H9 (cell line): ENCODE results near the gene TRAK1. TPM values are rescaled to one million over a fixed set of nuclear protein-coding genes. Genes with fewer than 3 reads are reported as not detected.

ENCODE experiments used
- DNase-seq: peaks from one replicate; pipeline ENCODE4 v3.0.0-alpha.2; 2017
- H2AFZ ChIP-seq: one replicate; pipeline ENCODE4 v1.6.1; 2013; ENCODE audit warnings: mild to moderate bottlenecking, low read length, control low read depth, moderate library complexity
- H2AK5ac ChIP-seq: 2 replicates; pipeline ENCODE4 v1.6.1; 2013; ENCODE audit warnings: low read length, control low read depth, mixed read lengths; ENCODE audit not compliant: insufficient read length
- H2BK120ac ChIP-seq: one replicate; pipeline ENCODE4 v1.6.1; 2013; ENCODE audit warnings: low read depth, mild to moderate bottlenecking, low read length, control low read depth, inconsistent platforms; ENCODE audit not compliant: poor library complexity, severe bottlenecking
- H2BK12ac ChIP-seq: 2 replicates; pipeline ENCODE4 v1.6.1; 2013; ENCODE audit warnings: low read length, control low read depth, mixed read lengths, low read depth; ENCODE audit not compliant: insufficient read length
- H2BK15ac ChIP-seq: 2 replicates; pipeline ENCODE4 v1.6.1; 2013; ENCODE audit warnings: low read depth, low read length, control low read depth
- H2BK20ac ChIP-seq: one replicate; pipeline ENCODE4 v1.6.1; 2013; ENCODE audit warnings: low read depth, mild to moderate bottlenecking, low read length, control low read depth, inconsistent platforms; ENCODE audit not compliant: poor library complexity, severe bottlenecking
- H2BK5ac ChIP-seq: 2 replicates; pipeline ENCODE4 v1.6.1; 2013; ENCODE audit warnings: low read length, control low read depth, mixed read lengths; ENCODE audit not compliant: insufficient read length
- H3K14ac ChIP-seq: 2 replicates; pipeline ENCODE4 v1.6.1; 2013; ENCODE audit warnings: low read length, control low read depth; ENCODE audit not compliant: insufficient read depth
- H3K18ac ChIP-seq: 2 replicates; pipeline ENCODE4 v1.6.1; 2013; ENCODE audit warnings: low read depth, mild to moderate bottlenecking, mixed read lengths, low read length, control low read depth; ENCODE audit not compliant: insufficient read length
- H3K23ac ChIP-seq: 2 replicates; pipeline ENCODE4 v1.6.1; 2013; ENCODE audit warnings: low read length, control low read depth, mixed read lengths, low read depth; ENCODE audit not compliant: insufficient read length
- H3K23me2 ChIP-seq: 2 replicates; pipeline ENCODE4 v1.6.1; 2013; ENCODE audit warnings: low read depth, mild to moderate bottlenecking, mixed read lengths, low read length, control low read depth; ENCODE audit not compliant: insufficient read length, poor library complexity, severe bottlenecking
- H3K27ac ChIP-seq: 2 replicates; pipeline ENCODE4 v1.5.1; 2013; ENCODE audit warnings: low read length, control low read depth, mixed read lengths, low read depth; ENCODE audit not compliant: insufficient read length
- H3K27me3 ChIP-seq: 2 replicates; pipeline ENCODE4 v1.6.1; 2013; ENCODE audit warnings: low read length, control low read depth, inconsistent platforms; ENCODE audit not compliant: insufficient read depth
- H3K4ac ChIP-seq: 2 replicates; pipeline ENCODE4 v1.6.1; 2013; ENCODE audit warnings: low read depth, mild to moderate bottlenecking, control low read depth, inconsistent platforms, low read length, moderate library complexity
- H3K4me1 ChIP-seq: 2 replicates; pipeline ENCODE4 v1.6.1; 2013; ENCODE audit warnings: low read length, control low read depth, inconsistent platforms; ENCODE audit not compliant: insufficient read depth
- H3K4me2 ChIP-seq: 2 replicates; pipeline ENCODE4 v1.6.1; 2013; ENCODE audit warnings: low read length, control low read depth, mixed read lengths; ENCODE audit not compliant: insufficient read length, insufficient read depth
- H3K56ac ChIP-seq: 2 replicates; pipeline ENCODE4 v1.6.1; 2013; ENCODE audit warnings: low read depth, mild to moderate bottlenecking, mixed read lengths, low read length, control low read depth; ENCODE audit not compliant: insufficient read length
- H3K79me1 ChIP-seq: 2 replicates; pipeline ENCODE4 v1.6.1; 2013; ENCODE audit warnings: low read depth, mild to moderate bottlenecking, moderate library complexity, low read length, control low read depth, inconsistent platforms; ENCODE audit not compliant: insufficient read depth, poor library complexity, severe bottlenecking
- H3K79me2 ChIP-seq: 2 replicates; pipeline ENCODE4 v1.6.1; 2013; ENCODE audit warnings: low read length, control low read depth, inconsistent platforms; ENCODE audit not compliant: insufficient read depth
- H3K9ac ChIP-seq: 2 replicates; pipeline ENCODE4 v1.6.1; 2013; ENCODE audit warnings: low read length, control low read depth, mixed read lengths; ENCODE audit not compliant: insufficient read length; ENCODE audit errors: extremely low read depth
- H3K9me3 ChIP-seq: one replicate; pipeline ENCODE4 v1.6.1; 2013; ENCODE audit warnings: low read depth, low read length, inconsistent platforms; ENCODE audit not compliant: control insufficient read depth
- H3T11ph ChIP-seq: one replicate; pipeline ENCODE4 v1.6.1; 2013; ENCODE audit warnings: mild to moderate bottlenecking, low read length, control low read depth, inconsistent platforms
- H4K20me1 ChIP-seq: one replicate; pipeline ENCODE4 v1.6.1; 2013; ENCODE audit not compliant: control insufficient read depth, insufficient read length, insufficient read depth
- H4K5ac ChIP-seq: 2 replicates; pipeline ENCODE4 v1.6.1; 2013; ENCODE audit warnings: low read depth, mild to moderate bottlenecking, mixed read lengths, low read length, control low read depth; ENCODE audit not compliant: insufficient read length
- H4K8ac ChIP-seq: replicated peaks from 2 replicates; pipeline ENCODE4 v1.6.1; 2013; ENCODE audit warnings: low read length, control low read depth, mixed read lengths, low read depth; ENCODE audit not compliant: insufficient read length
- H4K91ac ChIP-seq: 2 replicates; pipeline ENCODE4 v1.6.1; 2013; ENCODE audit warnings: low read depth, mild to moderate bottlenecking, moderate library complexity, mixed read lengths, low read length, control low read depth; ENCODE audit not compliant: insufficient read length
- H3K27ac Mint-ChIP-seq, 3 experiments: 2 replicates in 2 of 3; 3 replicates in 1 of 3; pipeline ENCODE4 v1.8.0; 2020 to 2021; ENCODE audit warnings: mixed read lengths in 3 of 3, mild to moderate bottlenecking in 1 of 3, moderate library complexity in 1 of 3
- H3K27me3 Mint-ChIP-seq: 2 replicates; pipeline ENCODE4 v1.8.0; 2021; ENCODE audit warnings: low read depth, mild to moderate bottlenecking, moderate library complexity, mixed read lengths
- H3K36me3 Mint-ChIP-seq, 3 experiments: 2 replicates in 2 of 3; 3 replicates in 1 of 3; pipeline ENCODE4 v1.8.0; 2020 to 2021; ENCODE audit warnings: low read depth in 3 of 3, mixed read lengths in 3 of 3; ENCODE audit not compliant: insufficient read depth in 1 of 3
- H3K4me1 Mint-ChIP-seq, 2 experiments: 2 replicates each; pipeline ENCODE4 v1.8.0; 2020; ENCODE audit warnings: mixed read lengths in 2 of 2
- H3K4me3 Mint-ChIP-seq, 2 experiments: 2 replicates in 1 of 2; 3 replicates in 1 of 2; pipeline ENCODE4 v1.8.0; 2020 to 2021; ENCODE audit warnings: mild to moderate bottlenecking in 2 of 2, mixed read lengths in 2 of 2, moderate library complexity in 1 of 2
- H3K9me3 Mint-ChIP-seq, 2 experiments: 2 replicates in 1 of 2; 3 replicates in 1 of 2; pipeline ENCODE4 v1.8.0; 2020; ENCODE audit warnings: mild to moderate bottlenecking in 2 of 2, mixed read lengths in 2 of 2, moderate library complexity in 1 of 2
- WGBS: extraction: QIAGEN DNeasy Blood & Tissue Kit; methylation state at CpG from one replicate; pipeline ENCODE4 v1.1.7; 2013; ENCODE audit warnings: missing lambda C conversion rate, low lambda C conversion rate, mixed read lengths; ENCODE audit not compliant: insufficient read length; ENCODE audit errors: extremely low coverage; 5-methylcytosine and 5-hydroxymethylcytosine counted together
- total RNA-seq: library from RNA; stranded (reverse); gene quantifications from 2 replicates; pipeline ENCODE4 v1.2.1, GENCODE V29; 2021
- TF ChIP-seq, protein P1 (sequence below): fragments of 200-600 bp; sonication (generic); conservative IDR thresholded peaks from 3 replicates; pipeline ENCODE4 v1.8.0; 2021; ENCODE audit warnings: antibody characterized with exemption, mild to moderate bottlenecking

The TRAK1 gene
- total RNA-seq, 1 experiment from 2014 or later: 34.2 TPM

DNA sequence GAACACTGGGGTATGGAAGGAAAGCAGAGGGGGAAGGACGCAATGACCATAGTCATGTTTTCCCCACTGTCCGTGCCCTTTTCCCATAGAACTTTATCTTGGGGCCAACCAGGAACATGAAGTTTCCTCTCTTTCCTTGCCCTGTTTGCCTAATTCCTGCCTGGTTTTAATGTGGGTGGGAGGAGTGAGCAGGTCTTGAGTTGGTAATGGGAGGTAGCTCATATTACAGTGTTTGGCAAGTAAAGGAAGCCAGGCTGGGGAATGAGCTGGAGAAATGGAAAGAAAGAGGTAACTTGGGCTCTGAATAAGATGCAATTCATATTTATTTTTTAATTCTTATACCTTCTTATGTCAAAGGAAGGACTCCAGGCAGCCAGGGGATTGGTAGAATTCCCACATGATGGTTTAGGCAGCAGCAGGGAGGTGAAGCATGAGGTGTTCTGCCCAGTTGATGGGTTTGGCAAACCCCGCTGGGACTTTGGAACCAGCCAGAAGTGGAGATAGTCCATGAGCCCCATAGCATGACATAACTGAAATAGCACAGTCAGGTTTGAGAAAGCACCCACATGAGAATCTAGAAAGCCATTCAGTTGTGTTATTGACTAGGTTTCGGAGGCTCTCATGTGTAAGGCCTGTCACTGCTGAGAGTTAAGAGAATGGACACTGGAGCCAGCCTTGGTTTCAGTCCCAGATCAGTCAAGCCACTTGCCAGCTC, 114.8 kb downstream of the TRAK1 start:
- no peak overlapping the region for H2BK12ac ChIP-seq
- H3K79me2 ChIP-seq: no peaks in the 10 kb centered on the region
- no peak overlapping the region for H2BK5ac ChIP-seq
- no peaks in the 10 kb centered on the region for H3K79me1 ChIP-seq
- no peak overlapping the region for H3K18ac ChIP-seq
- H3K27ac ChIP-seq: no peak overlapping the region
- no peak for DNase-seq
- H3K14ac ChIP-seq: no peak overlapping the region
- no peak overlapping the region for H3K23ac ChIP-seq
- H3K9me3 Mint-ChIP-seq: no peaks in the 10 kb centered on the region
- H2AFZ ChIP-seq: no peak overlapping the region
- H3K56ac ChIP-seq: no peak overlapping the region
- no peak overlapping the region for H2AK5ac ChIP-seq
- TF ChIP-seq, protein P1, sequence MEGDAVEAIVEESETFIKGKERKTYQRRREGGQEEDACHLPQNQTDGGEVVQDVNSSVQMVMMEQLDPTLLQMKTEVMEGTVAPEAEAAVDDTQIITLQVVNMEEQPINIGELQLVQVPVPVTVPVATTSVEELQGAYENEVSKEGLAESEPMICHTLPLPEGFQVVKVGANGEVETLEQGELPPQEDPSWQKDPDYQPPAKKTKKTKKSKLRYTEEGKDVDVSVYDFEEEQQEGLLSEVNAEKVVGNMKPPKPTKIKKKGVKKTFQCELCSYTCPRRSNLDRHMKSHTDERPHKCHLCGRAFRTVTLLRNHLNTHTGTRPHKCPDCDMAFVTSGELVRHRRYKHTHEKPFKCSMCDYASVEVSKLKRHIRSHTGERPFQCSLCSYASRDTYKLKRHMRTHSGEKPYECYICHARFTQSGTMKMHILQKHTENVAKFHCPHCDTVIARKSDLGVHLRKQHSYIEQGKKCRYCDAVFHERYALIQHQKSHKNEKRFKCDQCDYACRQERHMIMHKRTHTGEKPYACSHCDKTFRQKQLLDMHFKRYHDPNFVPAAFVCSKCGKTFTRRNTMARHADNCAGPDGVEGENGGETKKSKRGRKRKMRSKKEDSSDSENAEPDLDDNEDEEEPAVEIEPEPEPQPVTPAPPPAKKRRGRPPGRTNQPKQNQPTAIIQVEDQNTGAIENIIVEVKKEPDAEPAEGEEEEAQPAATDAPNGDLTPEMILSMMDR: no peak
- no peak overlapping the region for H3K4me3 Mint-ChIP-seq
- H2BK120ac ChIP-seq: no peak overlapping the region
- no peaks in the 10 kb centered on the region for H4K20me1 ChIP-seq
- no peak overlapping the region for H3K4me2 ChIP-seq
- H3K9me3 ChIP-seq: no peaks in the 10 kb centered on the region
- H3K27ac Mint-ChIP-seq: peak overlapping the region in 2 of 3 experiments; percentile 43 to 66; a peak in 3 of 7 replicates
- H3T11ph ChIP-seq: no peak overlapping the region
- no peak overlapping the region for H2BK15ac ChIP-seq
- no peaks in the 10 kb centered on the region; the same call in 1 of the 2 replicates for H3K4me1 ChIP-seq
- no peak overlapping the region for H3K9ac ChIP-seq
- H4K5ac ChIP-seq: no peak overlapping the region
- no peaks in the 10 kb centered on the region for H3K27me3 Mint-ChIP-seq
- H3K4ac ChIP-seq: no peak overlapping the region
- WGBS: no CpG with 5 or more reads among the region's 4 CpGs
- H3K27me3 ChIP-seq: no peaks in the 10 kb centered on the region
- peaks cover 24 to 55% (median 54%) of the 10 kb centered on the region in 3 experiments; a peak in 6 of 7 replicates for H3K36me3 Mint-ChIP-seq
- H3K4me1 Mint-ChIP-seq: peaks cover 7 to 9% of the 10 kb centered on the region in 2 experiments
- no peak overlapping the region for H4K8ac ChIP-seq
- no peak overlapping the region for H4K91ac ChIP-seq
- H2BK20ac ChIP-seq: no peak overlapping the region
- no peaks in the 10 kb centered on the region for H3K23me2 ChIP-seq
